A549 (cell line): ENCODE results near the gene NELFB. TPM values are rescaled to one million over a fixed set of nuclear protein-coding genes. Genes with fewer than 3 reads are reported as not detected.

Source experiments
- ATAC-seq, 2 experiments: fragments of 200-7000 bp in 1 of 2; fragments of >200 bp in 1 of 2; cut with Nextera tagmentation in 1 of 2; cut with Tn5 transposase in 1 of 2; 3 replicates each; pipeline versions ENCODE4 v1.8.0 to v1.9.1; 2018 to 2020; ENCODE audit warnings: mild to moderate bottlenecking in 1 of 2, moderate library complexity in 1 of 2
- CTCF ChIA-PET: fragments of 300-600 bp; sonication (Branson Sonifier 250); formaldehyde crosslinking; extraction: SDS; loops from one replicate; lab custom pipeline; 2021; ENCODE audit warnings: antibody characterized with exemption, inconsistent platforms; lab: Yijun Ruan, JAX
- POLR2A ChIA-PET: fragments of 350-600 bp; formaldehyde crosslinking; extraction: SDS; loops from one replicate; lab custom pipeline; 2021; ENCODE audit warnings: antibody characterized with exemption, inconsistent platforms; lab: Yijun Ruan, JAX
- DNase-seq, 2 experiments: peaks; one replicate each; pipeline versions ENCODE4 v3.0.0 to v3.0.0-alpha.2; 2011 to 2016; ENCODE audit warnings: low read depth in 1 of 2, low spot score in 1 of 2
- FAIRE-seq: peaks from 2 replicates; lab custom pipeline; 2011; peaks lifted over from hg19 to GRCh38; lab: Jason Lieb, UNC
- H3K27ac ChIP-seq, 2 experiments: fragments of >200 bp; sonication (Bioruptor Twin); formaldehyde crosslinking; 3 replicates each; pipeline ENCODE4 v1.5.1; 2016 to 2017
- H3K4me1 ChIP-seq: fragments of >200 bp; sonication (Bioruptor Twin); formaldehyde crosslinking; 3 replicates; pipeline ENCODE4 v1.6.1; 2016
- H3K4me2 ChIP-seq: fragments of >200 bp; sonication (Bioruptor Twin); formaldehyde crosslinking; 3 replicates; pipeline ENCODE4 v1.6.1; 2016
- H3K4me3 ChIP-seq: fragments of >200 bp; sonication (Bioruptor Twin); formaldehyde crosslinking; 3 replicates; pipeline ENCODE4 v1.5.1; 2016
- H3K9me3 ChIP-seq: fragments of >200 bp; sonication (Bioruptor Twin); formaldehyde crosslinking; 3 replicates; pipeline ENCODE4 v1.6.1; 2016
- BCL3 ChIP-seq: fragments of >200 bp; sonication (Bioruptor Twin); formaldehyde crosslinking; IDR thresholded peaks from 3 replicates; pipeline ENCODE4 v1.6.1; 2016
- CHD2 ChIP-seq: fragments of 150-350 bp; IDR thresholded peaks from 2 replicates; pipeline ENCODE4 v1.6.1; 2014; ENCODE audit warnings: low read length; ENCODE audit not compliant: partially characterized antibody
- CTCF ChIP-seq: fragments of >200 bp; sonication (Bioruptor Twin); formaldehyde crosslinking; IDR thresholded peaks from 3 replicates; pipeline ENCODE4 v1.5.1; 2016
- E2F6 ChIP-seq: IDR thresholded peaks from 2 replicates; pipeline ENCODE4 v1.6.1; 2012; ENCODE audit warnings: low read depth, borderline replicate concordance
- FOSB ChIP-seq: fragments of 250-450 bp; sonication (Bioruptor Pico); IDR thresholded peaks from 2 replicates; pipeline ENCODE4 v1.5.0; 2020; ENCODE audit warnings: mild to moderate bottlenecking, moderate library complexity
- HES2 ChIP-seq: fragments of >200 bp; sonication (Bioruptor Twin); formaldehyde crosslinking; IDR thresholded peaks from 2 replicates; pipeline ENCODE4 v1.6.1; 2016
- JUN ChIP-seq, 2 experiments: fragments of >200 bp; sonication (Bioruptor Twin); formaldehyde crosslinking; IDR thresholded peaks; 2 replicates in 1 of 2; 3 replicates in 1 of 2; pipeline ENCODE4 v1.6.1; 2016 to 2017
- KDM1A ChIP-seq: fragments of 200-600 bp; sonication (generic); IDR thresholded peaks from 2 replicates; pipeline ENCODE4 v1.6.1; 2016; ENCODE audit warnings: low read depth, mild to moderate bottlenecking
- PHF8 ChIP-seq: fragments of 200-600 bp; sonication (generic); IDR thresholded peaks from 2 replicates; pipeline ENCODE4 v1.6.1; 2016; ENCODE audit warnings: low read depth, mild to moderate bottlenecking, antibody characterized with exemption, moderate library complexity, borderline replicate concordance
- POLR2A ChIP-seq: IDR thresholded peaks from 2 replicates; pipeline ENCODE4 v1.6.1; 2012; ENCODE audit warnings: mild to moderate bottlenecking, low read length
- RAD21 ChIP-seq, 2 experiments: fragments of >200 bp in 1 of 2; sonication (Bioruptor Twin) in 1 of 2; formaldehyde crosslinking in 1 of 2; IDR thresholded peaks in 1 of 2; conservative IDR thresholded peaks in 1 of 2; 2 replicates in 1 of 2; 3 replicates in 1 of 2; pipeline ENCODE4 v1.6.1; 2012 to 2018; ENCODE audit warnings: inconsistent platforms in 1 of 2
- RFX5 ChIP-seq: fragments of 450-650 bp; IDR thresholded peaks from 2 replicates; pipeline ENCODE4 v1.7.1; 2014; ENCODE audit warnings: antibody characterized with exemption, mild to moderate bottlenecking, moderate library complexity
- SMC3 ChIP-seq: fragments of >200 bp; sonication (Bioruptor Twin); formaldehyde crosslinking; IDR thresholded peaks from 3 replicates; pipeline ENCODE4 v1.6.1; 2018; ENCODE audit warnings: inconsistent platforms
- WGBS: methylation state at CpG from one replicate; pipeline ENCODE4 v1.1.6; 2017; ENCODE audit errors: missing lambda C conversion rate; 5-methylcytosine and 5-hydroxymethylcytosine counted together
- polyA plus RNA-seq, 4 experiments: library from polyadenylated mRNA; depleted of rRNA in 3 of 4; stranded (reverse); fragments of >200 nt; fragmentation: RNase III in 1 of 4; extraction: RNeasy Plus Mini Kit Qiagen cat#74134 plus additional on column Dnase treatment in 1 of 4; gene quantifications; 2 replicates in 3 of 4; 3 replicates in 1 of 4; pipeline ENCODE4 v1.2.3, GENCODE V29; 2011 to 2017

NELFB gene
- polyA plus RNA-seq, 2 of the 4 experiments (the other 2 are of a cell fraction) = 31.8 to 45.3 TPM

- FAIRE-seq (no peak), DNase-seq (peak; percentile 62 to 89), ATAC-seq (peak; percentile 30 to 51)
- no CpG with 5 or more reads among the region's 60 CpGs for WGBS
- TF ChIP-seq JUN (IDR thresholded peaks at IDR 0.05) (peak in 1 of 2 experiments; percentile 39; a peak in 2 of 5 replicates), CHD2 (no peak), POLR2A (peak; percentile 97), BCL3 (peak; percentile 74; the same call in 2 of the 3 replicates)
- ChIA-PET POLR2A (interaction anchor here (0.6 to 2.2 kb wide), 15 partner anchors 9 to 233 kb away, joined by 3 to 19 read pairs (median 6); partner anchors contain the start of genes EXD3, NOXA1, NSMF and TOR4A), CTCF (interaction anchor here (0.6 to 4.4 kb wide), 57 partner anchors 9 to 297 kb away, joined by 3 to 51 read pairs (median 4); partner anchors contain the start of genes ENTPD8, EXD3, NELFB and NOXA1)
- Histone ChIP-seq H3K4me3 (peak within 1 kb of the TSS; percentile 49), H3K4me2 (peak within 1 kb of the TSS; percentile 84), H3K27ac (peak within 1 kb of the TSS; percentile 58 to 90), H3K4me1 (peaks cover 19% of the 10 kb centered on the region), H3K9me3 (no peaks in the 10 kb centered on the region)
Observed at GRCh38 chr9:137302118-137302448, 47.0 kb downstream of the NELFB start, which contains the start of gene NRARP. Gene NRARP (minus strand): TSS chr9:137302271. CDS start chr9:137301928, 343 bp downstream.

GRCh38 chr9:137302449-137303150 is 47.5 kb downstream of the NELFB start:
- Histone ChIP-seq H3K4me2 (peak overlapping the region; percentile 84), H3K27ac (peak overlapping the region; percentile 58 to 90), H3K4me3 (peak overlapping the region; percentile 49), H3K9me3 (no peaks in the 10 kb centered on the region), H3K4me1 (peaks cover 19% of the 10 kb centered on the region)
- peak; percentile 54 to 61 for ATAC-seq
- ChIA-PET POLR2A (interaction anchor here (0.6 to 2.2 kb wide), 14 partner anchors 9 to 232 kb away, joined by 3 to 19 read pairs (median 6); partner anchors contain the start of genes EXD3, NOXA1, NSMF and TOR4A), CTCF (interaction anchor here (0.7 to 4.4 kb wide), 51 partner anchors 8 to 286 kb away, joined by 3 to 51 read pairs (median 4); partner anchors contain the start of genes ENTPD8, EXD3, NELFB and NOXA1)
- DNase-seq = peak in 1 of 2 experiments; percentile 77
- FAIRE-seq = no peak
- 93% methylated on average over 11 of the region's 78 CpGs for WGBS
- TF ChIP-seq RFX5 (no peak), PHF8 (no peak), CTCF (peak; percentile 90), HES2 (no peak), E2F6 (peak; percentile 29; the same call in 1 of the 2 replicates), BCL3 (0 out of 3 replicates have a peak, but pooled peaks have one; percentile 1), JUN (IDR thresholded peaks at IDR 0.05) (0 out of 5 replicates have a peak, but pooled peaks of 1 of the 2 experiments have one; percentile 24), SMC3 (peak; percentile 51), RAD21 (conservative IDR thresholded peaks at IDR 0.05 in 1 of 2, IDR thresholded peaks at IDR 0.05 in 1 of 2) (peak; percentile 16 to 40; a peak in 3 of 5 replicates), KDM1A (no peak), FOSB (CRISPR knock-in tag) (no peak)
